GM21423 (cell line): ENCODE results near the gene TVP23C.

ENCODE experiments used
- ATAC-seq: cut with Tn5 transposase; IDR thresholded peaks from one replicate; pipeline ENCODE4 v1.9.1; 2021; ENCODE audit warnings: mild to moderate bottlenecking, moderate library complexity; ENCODE audit not compliant: unreplicated experiment

TVP23C gene

GRCh38 chr17:15496735-15497670 is 66.3 kb downstream of the TVP23C start:
- no peak for ATAC-seq

- no peak for ATAC-seq
These were observed 68.5 kb downstream of the TVP23C start for GRCh38 chr17:15494821-15495220.

- ATAC-seq, result no peak
These were observed 69.6 kb downstream of the TVP23C start for GRCh38 chr17:15493693-15494035.

GRCh38 chr17:15492791-15493692 is 70.2 kb downstream of the TVP23C start:
- ATAC-seq, result no peak

- ATAC-seq, result no peak
These were observed 71.1 kb downstream of the TVP23C start for GRCh38 chr17:15492186-15492585.

GRCh38 chr17:15490634-15491261 is 72.5 kb downstream of the TVP23C start:
- no peak for ATAC-seq

GRCh38 chr17:15488557-15488956 is 74.7 kb downstream of the TVP23C start:
- ATAC-seq, result no peak

GRCh38 chr17:15485045-15485444 is 78.2 kb downstream of the TVP23C start:
- no peak for ATAC-seq

GRCh38 chr17:15483431-15483830 is 79.9 kb downstream of the TVP23C start:
- ATAC-seq, result no peak

GRCh38 chr17:15482476-15482875 is 80.8 kb downstream of the TVP23C start:
- ATAC-seq, result no peak

- ATAC-seq, result no peak
These were observed 81.8 kb downstream of the TVP23C start for GRCh38 chr17:15481481-15481880.

GRCh38 chr17:15480204-15480603 is 83.1 kb downstream of the TVP23C start:
- no peak for ATAC-seq

- no peak for ATAC-seq
These were observed 83.6 kb downstream of the TVP23C start for GRCh38 chr17:15479703-15480102.

GRCh38 chr17:15478845-15479244 is 84.4 kb downstream of the TVP23C start:
- no peak for ATAC-seq

GRCh38 chr17:15475631-15476354 is 87.5 kb downstream of the TVP23C start:
- no peak for ATAC-seq

- no peak for ATAC-seq
These were observed 90.4 kb downstream of the TVP23C start for GRCh38 chr17:15472891-15473290.

GRCh38 chr17:15470536-15470935 is 92.7 kb downstream of the TVP23C start:
- no peak for ATAC-seq

- no peak for ATAC-seq
These were observed 94.0 kb downstream of the TVP23C start for GRCh38 chr17:15469260-15469659.

GRCh38 chr17:15468126-15468525 is 95.2 kb downstream of the TVP23C start:
- ATAC-seq, result no peak

GRCh38 chr17:15467592-15467991 is 95.7 kb downstream of the TVP23C start, which contains the start of gene CDRT4:
Gene CDRT4, minus strand, starts transcription at chr17:15467621. Its CDS starts 27,383 bp downstream, at chr17:15440238.
- ATAC-seq, result no peak
